ENCODE measurements around the gene LGALS7B.

- no peak for TF ChIP-seq CTCF (IDR thresholded peaks at IDR 0.05; ENCODE audit: low read length)
- TF ChIP-seq EZH2 (IDR thresholded peaks at IDR 0.05; ENCODE audit: borderline replicate concordance, low read length), result no peak
These were observed 23.8 kb upstream of the LGALS7B start for GRCh38 chr19:38765214-38765613.

Measured in OCI-LY1 (cell line).